ENCODE results near the gene NOL4L.

Gene NOL4L

DNA sequence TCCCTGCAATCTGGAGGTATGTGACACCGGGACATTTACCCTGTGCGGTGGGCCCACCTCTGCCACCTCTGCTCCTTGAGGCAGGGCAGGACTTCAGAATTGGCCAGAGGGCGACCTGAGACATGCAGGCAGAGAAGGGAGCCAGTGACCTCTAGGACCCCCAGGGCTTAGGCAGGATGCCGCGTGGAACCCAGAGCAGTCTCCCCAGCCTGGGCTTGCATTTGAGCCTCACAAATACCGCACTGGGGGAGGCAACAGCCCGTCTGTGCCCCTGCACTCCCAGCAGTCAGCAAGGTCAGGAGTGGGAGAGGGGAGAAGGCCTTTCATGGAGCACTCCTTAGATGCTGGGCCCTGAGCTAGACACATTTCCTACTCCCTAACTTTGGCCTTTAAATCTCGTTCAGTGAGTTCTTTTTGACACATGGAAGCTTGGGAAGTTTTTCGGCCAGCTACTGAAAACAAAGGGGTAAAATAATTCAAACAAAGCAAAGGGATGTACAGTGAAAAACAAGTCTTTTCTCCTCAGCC is 46.9 kb upstream of the NOL4L start:
- no peaks in the 10 kb centered on the region for H3K9me2 ChIP-seq (replicated peaks; ENCODE audit: insufficient read depth, low read length)
- H3K36me3 ChIP-seq (ENCODE audit: low read length): no peaks in the 10 kb centered on the region
- no peaks in the 10 kb centered on the region for H4K20me1 ChIP-seq (ENCODE audit: low read depth, low read length)
- no peaks in the 10 kb centered on the region for H3K9me3 ChIP-seq (ENCODE audit: insufficient read depth, low read length)
- no peak overlapping the region for H2AFZ ChIP-seq (ENCODE audit: low read depth, low read length, severe bottlenecking)
- no peak for TF ChIP-seq EZH2phosphoT487 (conservative IDR thresholded peaks at IDR 0.05; ENCODE audit: low read length)
- TF ChIP-seq, protein P1, sequence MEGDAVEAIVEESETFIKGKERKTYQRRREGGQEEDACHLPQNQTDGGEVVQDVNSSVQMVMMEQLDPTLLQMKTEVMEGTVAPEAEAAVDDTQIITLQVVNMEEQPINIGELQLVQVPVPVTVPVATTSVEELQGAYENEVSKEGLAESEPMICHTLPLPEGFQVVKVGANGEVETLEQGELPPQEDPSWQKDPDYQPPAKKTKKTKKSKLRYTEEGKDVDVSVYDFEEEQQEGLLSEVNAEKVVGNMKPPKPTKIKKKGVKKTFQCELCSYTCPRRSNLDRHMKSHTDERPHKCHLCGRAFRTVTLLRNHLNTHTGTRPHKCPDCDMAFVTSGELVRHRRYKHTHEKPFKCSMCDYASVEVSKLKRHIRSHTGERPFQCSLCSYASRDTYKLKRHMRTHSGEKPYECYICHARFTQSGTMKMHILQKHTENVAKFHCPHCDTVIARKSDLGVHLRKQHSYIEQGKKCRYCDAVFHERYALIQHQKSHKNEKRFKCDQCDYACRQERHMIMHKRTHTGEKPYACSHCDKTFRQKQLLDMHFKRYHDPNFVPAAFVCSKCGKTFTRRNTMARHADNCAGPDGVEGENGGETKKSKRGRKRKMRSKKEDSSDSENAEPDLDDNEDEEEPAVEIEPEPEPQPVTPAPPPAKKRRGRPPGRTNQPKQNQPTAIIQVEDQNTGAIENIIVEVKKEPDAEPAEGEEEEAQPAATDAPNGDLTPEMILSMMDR (IDR thresholded peaks at IDR 0.05; ENCODE audit: insufficient read depth, low read length, poor library complexity, severe bottlenecking): no peak
- H3K27me3 ChIP-seq (ENCODE audit: low read length): no peaks in the 10 kb centered on the region
- H3K79me2 ChIP-seq (ENCODE audit: insufficient read depth, low read length): no peaks in the 10 kb centered on the region
- H3K9ac ChIP-seq (ENCODE audit: low read length): no peak overlapping the region
- H3K27ac ChIP-seq (ENCODE audit: low read depth, low read length): no peak overlapping the region
- H3K4me2 ChIP-seq (ENCODE audit: low read depth, low read length, poor library complexity, severe bottlenecking): no peak overlapping the region
- no peak overlapping the region for H3K4me3 ChIP-seq (ENCODE audit: insufficient read depth, low read length, poor library complexity, severe bottlenecking)
- no peaks in the 10 kb centered on the region for H3F3A ChIP-seq (ENCODE audit: insufficient read depth)

DNA sequence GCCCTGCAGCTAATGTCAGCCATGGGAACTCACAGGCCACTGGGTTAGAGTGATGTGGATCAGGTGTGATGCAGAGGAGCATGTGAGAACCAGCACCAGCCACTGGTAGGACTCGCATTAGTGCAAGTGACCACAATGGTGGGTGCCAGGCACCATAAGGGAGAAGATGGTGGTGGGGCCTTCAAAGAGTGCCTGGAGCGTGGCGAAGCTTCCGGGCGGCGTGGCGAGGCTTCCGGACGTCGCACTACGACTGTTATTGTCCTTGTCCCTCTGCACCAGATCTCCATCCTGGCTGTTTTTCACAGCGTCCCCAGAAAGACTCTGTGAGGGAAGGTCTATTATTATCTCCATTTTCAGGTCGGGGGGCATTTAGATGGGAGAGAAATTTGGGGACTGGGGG is 44.7 kb upstream of the NOL4L start:
- Histone ChIP-seq H3K36me3 (ENCODE audit: low read length) (no peaks in the 10 kb centered on the region), H4K20me1 (ENCODE audit: low read depth, low read length) (no peaks in the 10 kb centered on the region), H3K9ac (ENCODE audit: low read length) (no peak overlapping the region), H3K27ac (ENCODE audit: low read depth, low read length) (no peak overlapping the region), H3K27me3 (ENCODE audit: low read length) (no peaks in the 10 kb centered on the region), H3K79me2 (ENCODE audit: insufficient read depth, low read length) (no peaks in the 10 kb centered on the region), H3K9me3 (ENCODE audit: insufficient read depth, low read length) (no peaks in the 10 kb centered on the region), H2AFZ (ENCODE audit: low read depth, low read length, severe bottlenecking) (no peak overlapping the region), H3F3A (ENCODE audit: insufficient read depth) (no peaks in the 10 kb centered on the region), H3K9me2 (replicated peaks; ENCODE audit: insufficient read depth, low read length) (no peaks in the 10 kb centered on the region), H3K4me2 (ENCODE audit: low read depth, low read length, poor library complexity, severe bottlenecking) (no peak overlapping the region), H3K4me3 (ENCODE audit: insufficient read depth, low read length, poor library complexity, severe bottlenecking) (no peak overlapping the region)
- TF ChIP-seq, protein P1 (IDR thresholded peaks at IDR 0.05; ENCODE audit: insufficient read depth, low read length, poor library complexity, severe bottlenecking): no peak
- no peak for TF ChIP-seq EZH2phosphoT487 (conservative IDR thresholded peaks at IDR 0.05; ENCODE audit: low read length)

DNA sequence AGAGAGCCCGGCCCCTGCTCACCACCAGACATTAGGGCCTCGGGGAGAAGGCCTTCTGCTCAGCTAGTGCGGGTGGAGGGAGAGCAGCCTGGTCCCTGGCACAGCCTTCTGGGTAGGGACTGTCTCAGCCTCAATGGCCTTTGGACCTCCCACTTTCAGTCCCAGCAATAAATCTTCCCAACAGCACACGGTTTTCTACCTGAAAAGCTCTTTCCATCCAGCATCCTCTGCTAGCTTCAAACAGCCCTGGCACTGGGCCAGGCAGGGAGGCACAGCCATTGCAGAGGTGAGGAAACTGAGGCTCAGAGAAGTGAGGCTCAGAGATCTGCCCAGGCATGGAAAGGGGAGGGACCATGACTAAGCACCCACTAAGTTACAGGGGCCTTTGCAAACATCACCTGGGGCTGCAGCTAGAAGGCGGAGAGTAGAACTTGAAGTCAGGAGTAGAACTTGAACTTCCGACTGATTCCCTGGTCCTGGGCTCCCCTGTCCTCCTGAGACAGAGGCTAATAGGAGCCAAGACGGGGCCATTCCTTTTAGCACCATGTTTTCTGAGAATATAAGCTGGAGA is 43.9 kb upstream of the NOL4L start:
- H3K9me2 ChIP-seq (replicated peaks; ENCODE audit: insufficient read depth, low read length): no peaks in the 10 kb centered on the region
- H3K4me2 ChIP-seq (ENCODE audit: low read depth, low read length, poor library complexity, severe bottlenecking): no peak overlapping the region
- no peaks in the 10 kb centered on the region for H3K27me3 ChIP-seq (ENCODE audit: low read length)
- H3K36me3 ChIP-seq (ENCODE audit: low read length): no peaks in the 10 kb centered on the region
- H3F3A ChIP-seq (ENCODE audit: insufficient read depth): no peaks in the 10 kb centered on the region
- TF ChIP-seq EZH2phosphoT487 (conservative IDR thresholded peaks at IDR 0.05; ENCODE audit: low read length): no peak
- TF ChIP-seq, protein P1 (IDR thresholded peaks at IDR 0.05; ENCODE audit: insufficient read depth, low read length, poor library complexity, severe bottlenecking): no peak
- no peaks in the 10 kb centered on the region for H3K79me2 ChIP-seq (ENCODE audit: insufficient read depth, low read length)
- no peak overlapping the region for H3K4me3 ChIP-seq (ENCODE audit: insufficient read depth, low read length, poor library complexity, severe bottlenecking)
- H4K20me1 ChIP-seq (ENCODE audit: low read depth, low read length): no peaks in the 10 kb centered on the region
- H3K9ac ChIP-seq (ENCODE audit: low read length): no peak overlapping the region
- H3K27ac ChIP-seq (ENCODE audit: low read depth, low read length): no peak overlapping the region
- H2AFZ ChIP-seq (ENCODE audit: low read depth, low read length, severe bottlenecking): no peak overlapping the region
- H3K9me3 ChIP-seq (ENCODE audit: insufficient read depth, low read length): no peaks in the 10 kb centered on the region
